ENCODE results near the gene HPS5.

Gene HPS5

DNA sequence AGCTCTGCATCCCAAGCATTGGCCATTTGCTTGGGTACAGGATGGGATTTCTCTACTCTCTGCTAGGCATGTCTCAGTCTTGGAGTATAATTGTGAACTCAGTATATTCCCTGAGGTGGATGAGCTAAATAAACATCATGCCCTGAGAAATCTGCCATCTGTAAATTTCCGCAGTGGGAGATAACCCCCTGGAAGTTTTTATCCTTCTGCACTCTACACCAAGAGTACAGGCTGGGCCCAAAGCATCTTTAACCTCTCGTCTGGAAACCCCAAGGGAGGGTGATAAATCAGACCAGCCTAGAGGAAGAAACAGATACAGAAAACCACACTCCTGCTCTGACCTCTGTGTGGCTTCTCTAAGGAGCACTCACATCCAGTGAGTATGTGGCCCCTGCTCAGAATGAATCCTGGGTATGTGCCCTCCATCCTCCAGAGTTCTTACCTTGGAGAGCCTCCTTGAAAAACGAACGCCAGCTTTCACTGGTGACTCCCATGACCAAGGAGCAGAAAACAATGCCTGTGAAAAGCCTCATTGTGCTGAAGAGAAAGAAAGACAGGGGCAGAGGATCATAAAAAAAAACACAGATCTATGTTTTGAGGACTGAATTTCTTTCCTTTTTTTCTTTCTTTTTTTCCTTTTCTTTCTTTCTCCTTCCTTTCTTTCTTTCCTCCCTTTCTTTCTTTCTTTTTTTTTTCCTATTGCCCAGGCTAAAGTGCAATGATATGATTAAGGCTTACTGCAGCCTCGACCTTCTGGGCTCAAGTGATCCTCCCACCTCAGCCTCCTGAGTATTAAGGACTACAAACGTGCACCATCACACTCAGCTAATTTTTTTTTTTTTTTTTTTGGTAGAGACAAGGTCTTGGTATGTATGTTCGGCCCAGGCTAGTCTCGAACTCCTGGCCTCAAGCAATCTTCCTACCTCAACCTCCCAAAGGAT is 86.3 kb downstream of the HPS5 start:
- no peak for DNase-seq (ENCODE audit: low read depth)

DNA sequence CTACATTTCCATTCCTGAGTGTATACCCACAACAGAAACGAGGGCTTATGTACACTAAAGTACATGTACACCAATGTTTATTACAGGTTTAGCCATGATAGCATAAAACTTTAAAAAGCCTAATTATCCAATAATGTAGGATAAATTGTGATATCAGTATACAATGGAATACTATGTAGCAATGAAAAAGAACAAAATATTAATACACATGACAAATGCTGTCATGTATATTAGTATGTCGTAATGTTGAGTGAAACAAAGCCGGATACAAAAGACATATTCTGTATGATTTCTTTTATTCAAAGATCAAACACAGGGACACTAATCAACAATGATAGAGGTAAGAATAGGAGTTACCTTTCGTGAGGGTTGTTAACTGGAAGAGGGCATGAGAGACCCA is 88.0 kb downstream of the HPS5 start:
- no peak for DNase-seq (ENCODE audit: low read depth)

DNA sequence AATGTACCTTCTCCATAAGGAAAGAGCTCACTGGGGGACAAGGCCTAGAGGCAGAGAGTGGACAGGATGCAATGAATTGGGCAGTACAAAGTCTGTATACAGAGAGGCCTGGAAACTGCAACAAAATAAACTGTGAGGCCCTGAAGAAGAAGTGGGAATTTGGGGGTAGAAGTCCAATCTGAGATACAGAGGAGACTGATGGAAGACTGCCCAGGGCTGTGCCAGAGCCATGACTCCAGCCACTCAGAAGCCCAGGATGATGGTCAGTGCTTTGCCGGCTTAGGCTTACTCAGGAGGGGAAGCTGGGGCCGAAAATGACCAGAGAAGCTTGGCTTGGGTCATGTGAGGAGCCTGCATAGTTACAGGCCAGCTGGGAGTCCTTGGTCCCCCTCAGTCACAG is 91.1 kb downstream of the HPS5 start:
- DNase-seq (ENCODE audit: low read depth) = no peak

GRCh38 chr11:18229501-18229900 is 92.4 kb downstream of the HPS5 start:
- no peak for DNase-seq (ENCODE audit: low read depth)
